H1 (cell line): Measurements from ENCODE around the gene CADM2.

Experiments used
- CTCF ChIP-seq, 3 experiments: IDR thresholded peaks; 1 replicate in 2 of 3; 2 replicates in 1 of 3; pipeline versions ENCODE4 v1.5.1 to v1.6.1; 2011; ENCODE audit warnings: low read length in 3 of 3, mild to moderate bottlenecking in 3 of 3, inconsistent platforms in 2 of 3, low read depth in 1 of 3, moderate library complexity in 1 of 3; ENCODE audit not compliant: insufficient read depth in 1 of 3; ENCODE audit errors: control extremely low read depth in 1 of 3
- EP300 ChIP-seq, 2 experiments: IDR thresholded peaks; 1 replicate in 1 of 2; 2 replicates in 1 of 2; pipeline ENCODE4 v1.6.1; 2011 to 2012; ENCODE audit warnings: low read depth in 2 of 2, low read length in 2 of 2, mild to moderate bottlenecking in 2 of 2, borderline replicate concordance in 1 of 2, inconsistent platforms in 1 of 2, moderate library complexity in 1 of 2
- MAX ChIP-seq: IDR thresholded peaks from 2 replicates; pipeline ENCODE4 v1.6.1; 2012; ENCODE audit warnings: inconsistent platforms
- NRF1 ChIP-seq: IDR thresholded peaks from 2 replicates; pipeline ENCODE4 v1.6.1; 2011; ENCODE audit warnings: mild to moderate bottlenecking, low read depth, low read length, improper control_type of control experiment
- POLR2A ChIP-seq, 2 experiments: IDR thresholded peaks; 1 replicate in 1 of 2; 2 replicates in 1 of 2; pipeline ENCODE4 v1.6.1; 2011; ENCODE audit warnings: low read depth in 2 of 2, low read length in 2 of 2, mild to moderate bottlenecking in 2 of 2; ENCODE audit errors: control extremely low read depth in 1 of 2
- SIN3A ChIP-seq, 2 experiments: IDR thresholded peaks in 1 of 2; conservative IDR thresholded peaks in 1 of 2; 2 replicates each; pipeline ENCODE4 v1.6.1; 2011 to 2012; ENCODE audit warnings: low read length in 2 of 2, improper control_type of control experiment in 1 of 2, low read depth in 1 of 2, mild to moderate bottlenecking in 1 of 2
- TAF1 ChIP-seq: IDR thresholded peaks from 2 replicates; pipeline ENCODE4 v1.6.1; 2011; ENCODE audit warnings: mild to moderate bottlenecking, low read depth, low read length
- TEAD4 ChIP-seq: IDR thresholded peaks from 2 replicates; pipeline ENCODE4 v1.6.1; 2012; ENCODE audit warnings: low read depth, low read length, inconsistent platforms, mixed read lengths

- TF ChIP-seq TAF1 (no peak), NRF1 (no peak), CTCF (IDR thresholded peaks at IDR 0.05; ENCODE audit: control extremely low read depth in 1 of 3, insufficient read depth in 1 of 3, low read depth in 1 of 3, low read length in 3 of 3) (no peak), POLR2A (IDR thresholded peaks at IDR 0.05; ENCODE audit: control extremely low read depth in 1 of 2, low read depth in 2 of 2, low read length in 2 of 2) (no peak), TEAD4 (no peak), SIN3A (conservative IDR thresholded peaks at IDR 0.05 in 1 of 2, IDR thresholded peaks at IDR 0.05 in 1 of 2; ENCODE audit: low read depth in 1 of 2, low read length in 2 of 2) (no peak), EP300 (IDR thresholded peaks at IDR 0.05; ENCODE audit: borderline replicate concordance in 1 of 2, low read depth in 2 of 2, low read length in 2 of 2) (no peak), MAX (no peak)
These were observed 1020.2 kb downstream of the CADM2 start for GRCh38 chr3:85979034-85979433.
